H1 (cell line): ENCODE data around the gene TTC6. TPM values are rescaled to one million over a fixed set of nuclear protein-coding genes. Genes with fewer than 3 reads are reported as not detected.

Source experiments
- CTCF ChIA-PET: fragments of 300-600 bp; sonication (Branson Sonifier 250); formaldehyde crosslinking; loops from one replicate; lab custom pipeline; 2021; ENCODE audit not compliant: partially characterized antibody; lab: Charles Lee
- POLR2A ChIA-PET: fragments of 300-600 bp; sonication (Branson Sonifier 250); formaldehyde crosslinking; loops from one replicate; lab custom pipeline; 2021; ENCODE audit warnings: inconsistent platforms; ENCODE audit not compliant: partially characterized antibody; lab: Charles Lee
- DNase-seq, 2 experiments: peaks; one replicate each; pipeline versions ENCODE4 v3.0.0 to v3.0.0-alpha.2; 2010 to 2022; ENCODE audit warnings: low spot score in 2 of 2, low read depth in 1 of 2, mixed read lengths in 1 of 2
- FAIRE-seq: peaks from 2 replicates; lab custom pipeline; 2011; peaks lifted over from hg19 to GRCh38; lab: Jason Lieb, UNC
- H2AFZ ChIP-seq: 2 replicates; pipeline ENCODE4 v1.8.1; 2012; ENCODE audit warnings: low read length, inconsistent platforms
- H2AK5ac ChIP-seq: 2 replicates; pipeline ENCODE4 v1.6.1; 2013; ENCODE audit warnings: low read depth, low read length
- H2BK120ac ChIP-seq: replicated peaks from 2 replicates; pipeline ENCODE3; 2013; ENCODE audit warnings: low read depth, low read length, inconsistent platforms
- H2BK12ac ChIP-seq: 2 replicates; pipeline ENCODE4 v1.6.1; 2013; ENCODE audit warnings: low read depth, low read length
- H2BK15ac ChIP-seq: 2 replicates; pipeline ENCODE4 v1.6.1; 2013; ENCODE audit warnings: low read length
- H2BK20ac ChIP-seq: 2 replicates; pipeline ENCODE4 v1.6.1; 2013; ENCODE audit warnings: low read length
- H2BK5ac ChIP-seq: 2 replicates; pipeline ENCODE4 v1.6.1; 2013; ENCODE audit warnings: low read depth, low read length
- H3K14ac ChIP-seq: 2 replicates; pipeline ENCODE4 v1.6.1; 2013; ENCODE audit warnings: inconsistent platforms; ENCODE audit not compliant: insufficient read length
- H3K18ac ChIP-seq: 2 replicates; pipeline ENCODE4 v1.6.1; 2013; ENCODE audit warnings: low read length; ENCODE audit errors: extremely low read depth
- H3K23ac ChIP-seq: 2 replicates; pipeline ENCODE4 v1.6.1; 2013; ENCODE audit warnings: inconsistent platforms; ENCODE audit not compliant: insufficient read length
- H3K23me2 ChIP-seq: 2 replicates; pipeline ENCODE4 v1.6.1; 2013; ENCODE audit warnings: low read depth, low read length
- H3K27ac ChIP-seq: 2 replicates; pipeline ENCODE4 v1.6.1; 2011; ENCODE audit warnings: low read depth, low read length, inconsistent platforms
- H3K27me3 ChIP-seq, 4 experiments: replicated peaks in 1 of 4; 1 replicate in 1 of 4; 2 replicates in 3 of 4; pipeline versions ENCODE4 v1.6.1 to v1.8.1; 2011 to 2013; ENCODE audit warnings: low read length in 3 of 4, mild to moderate bottlenecking in 3 of 4, inconsistent platforms in 2 of 4, mixed read lengths in 2 of 4, moderate library complexity in 1 of 4; ENCODE audit not compliant: control insufficient read depth in 3 of 4, insufficient read depth in 3 of 4; ENCODE audit errors: extremely low read depth in 1 of 4
- H3K36me3 ChIP-seq, 4 experiments: 2 replicates each; pipeline versions ENCODE4 v1.6.1 to v1.8.1; 2011 to 2013; ENCODE audit warnings: mild to moderate bottlenecking in 4 of 4, low read length in 3 of 4, moderate library complexity in 2 of 4, control low read depth in 1 of 4, inconsistent platforms in 1 of 4; ENCODE audit not compliant: insufficient read depth in 4 of 4, control insufficient read depth in 2 of 4
- H3K4ac ChIP-seq: replicated peaks from 2 replicates; pipeline ENCODE3; 2013; ENCODE audit warnings: low read length, low read depth, mixed read lengths, inconsistent platforms; ENCODE audit not compliant: insufficient read length
- H3K4me1 ChIP-seq, 4 experiments: replicated peaks in 1 of 4; 1 replicate in 1 of 4; 2 replicates in 3 of 4; pipeline versions ENCODE4 v1.6.1 to v1.8.1; 2011 to 2013; ENCODE audit warnings: low read length in 3 of 4, inconsistent platforms in 2 of 4, mixed read lengths in 1 of 4; ENCODE audit not compliant: insufficient read depth in 4 of 4, control insufficient read depth in 3 of 4
- H3K4me2 ChIP-seq, 2 experiments: 2 replicates each; pipeline versions ENCODE4 v1.6.1 to v1.8.1; 2011 to 2013; ENCODE audit warnings: low read depth in 2 of 2, low read length in 2 of 2, control low read depth in 1 of 2, inconsistent platforms in 1 of 2, mild to moderate bottlenecking in 1 of 2; ENCODE audit not compliant: insufficient read depth in 1 of 2
- H3K4me3 ChIP-seq, 4 experiments: fragments of 200-600, 300-600 bp in 1 of 4; sonication (generic), shearing (Covaris generic), sonication (Bioruptor Twin) in 1 of 4; 2 replicates each; pipeline versions ENCODE4 v1.5.1 to v1.8.1; 2011 to 2016; ENCODE audit warnings: low read length in 4 of 4, low read depth in 3 of 4, control low read depth in 2 of 4, inconsistent platforms in 2 of 4, mild to moderate bottlenecking in 2 of 4, mixed read lengths in 1 of 4, moderate library complexity in 1 of 4; ENCODE audit not compliant: insufficient read depth in 2 of 4; ENCODE audit errors: extremely low read depth in 1 of 4
- H3K56ac ChIP-seq: replicated peaks from 2 replicates; pipeline ENCODE3; 2013; ENCODE audit warnings: low read depth, mild to moderate bottlenecking, mixed read lengths, low read length, inconsistent platforms; ENCODE audit not compliant: insufficient read length
- H3K79me1 ChIP-seq: 2 replicates; pipeline ENCODE4 v1.6.1; 2013; ENCODE audit warnings: low read depth, low read length, control low read depth
- H3K79me2 ChIP-seq, 2 experiments: 2 replicates each; pipeline versions ENCODE4 v1.6.1 to v1.8.1; 2012 to 2013; ENCODE audit warnings: low read length in 2 of 2, mild to moderate bottlenecking in 2 of 2, inconsistent platforms in 1 of 2; ENCODE audit not compliant: insufficient read depth in 2 of 2, control insufficient read depth in 1 of 2
- H3K9ac ChIP-seq, 4 experiments: replicated peaks in 1 of 4; 1 replicate in 1 of 4; 2 replicates in 3 of 4; pipeline versions ENCODE4 v1.6.1 to v1.8.1; 2011 to 2013; ENCODE audit warnings: low read depth in 3 of 4, low read length in 3 of 4, control low read depth in 2 of 4, mild to moderate bottlenecking in 2 of 4, moderate library complexity in 2 of 4, inconsistent platforms in 1 of 4; ENCODE audit errors: extremely low read depth in 1 of 4
- H3K9me3 ChIP-seq, 2 experiments: 2 replicates each; pipeline versions ENCODE4 v1.6.1 to v1.8.1; 2012 to 2013; ENCODE audit warnings: mild to moderate bottlenecking in 2 of 2, moderate library complexity in 2 of 2, control low read depth in 1 of 2, inconsistent platforms in 1 of 2, low read depth in 1 of 2, low read length in 1 of 2, mixed read lengths in 1 of 2; ENCODE audit not compliant: insufficient read depth in 2 of 2
- H4K20me1 ChIP-seq, 2 experiments: replicated peaks in 1 of 2; 2 replicates each; pipeline versions ENCODE3 to v1.8.1; 2011 to 2013; ENCODE audit warnings: inconsistent platforms in 2 of 2, low read length in 2 of 2, mild to moderate bottlenecking in 1 of 2; ENCODE audit not compliant: insufficient read depth in 2 of 2, control insufficient read depth in 1 of 2
- H4K5ac ChIP-seq: 2 replicates; pipeline ENCODE4 v1.6.1; 2013; ENCODE audit warnings: low read length, low read depth, mixed read lengths, inconsistent platforms; ENCODE audit not compliant: insufficient read length
- H4K8ac ChIP-seq: 2 replicates; pipeline ENCODE4 v1.8.0; 2013; ENCODE audit warnings: mild to moderate bottlenecking, moderate library complexity, low read length, inconsistent platforms; ENCODE audit not compliant: insufficient read depth; ENCODE audit errors: extremely low read depth
- H4K91ac ChIP-seq: replicated peaks from 2 replicates; pipeline ENCODE3; 2013; ENCODE audit warnings: low read length, mixed read lengths, inconsistent platforms; ENCODE audit not compliant: insufficient read length
- CBX8 ChIP-seq: fragments of 300-800, 300-1000 bp; sonication (generic); IDR thresholded peaks from 2 replicates; pipeline ENCODE4 v1.7.1; 2016; ENCODE audit warnings: low read depth, low read length, borderline replicate concordance
- CTBP2 ChIP-seq: IDR thresholded peaks from 2 replicates; pipeline ENCODE4 v1.7.0; 2011; ENCODE audit warnings: borderline replicate concordance, mild to moderate bottlenecking, moderate library complexity, mixed read lengths, low read length; ENCODE audit not compliant: insufficient read depth, insufficient read length
- KDM5A ChIP-seq: fragments of 200-600 bp; IDR thresholded peaks from 2 replicates; pipeline ENCODE4 v1.7.1; 2012; ENCODE audit warnings: mild to moderate bottlenecking, low read length, inconsistent platforms, mixed read lengths
- POU5F1 ChIP-seq: IDR thresholded peaks from 2 replicates; pipeline ENCODE4 v1.6.1; 2011; ENCODE audit warnings: low read depth, mild to moderate bottlenecking, low read length, moderate library complexity
- RAD21 ChIP-seq, 2 experiments: IDR thresholded peaks in 1 of 2; conservative IDR thresholded peaks in 1 of 2; 2 replicates each; pipeline ENCODE4 v1.6.1; 2011; ENCODE audit warnings: low read depth in 2 of 2, low read length in 2 of 2, improper control_type of control experiment in 1 of 2, inconsistent platforms in 1 of 2, mild to moderate bottlenecking in 1 of 2, moderate library complexity in 1 of 2
- RFX5 ChIP-seq: IDR thresholded peaks from 2 replicates; pipeline ENCODE4 v1.6.1; 2011; ENCODE audit warnings: low read depth, low read length, improper control_type of control experiment, borderline replicate concordance
- RXRA ChIP-seq: IDR thresholded peaks from 2 replicates; pipeline ENCODE4 v1.6.1; 2011; ENCODE audit warnings: low read depth, mild to moderate bottlenecking, low read length, moderate library complexity; ENCODE audit not compliant: insufficient read depth
- SAP30 ChIP-seq: fragments of 300-600 bp; sonication (generic); IDR thresholded peaks from 2 replicates; pipeline ENCODE4 v1.7.1; 2012; ENCODE audit warnings: low read length, moderate library complexity, mild to moderate bottlenecking, inconsistent platforms; ENCODE audit not compliant: insufficient read depth, insufficient replicate concordance
- TBP ChIP-seq: IDR thresholded peaks from 2 replicates; pipeline ENCODE4 v1.6.1; 2011; ENCODE audit warnings: low read depth, low read length, improper control_type of control experiment
- YY1 ChIP-seq: IDR thresholded peaks from 2 replicates; pipeline ENCODE4 v1.6.1; 2011; ENCODE audit warnings: low read depth, mild to moderate bottlenecking, low read length
- ZNF274 ChIP-seq: IDR thresholded peaks from 2 replicates; pipeline ENCODE4 v1.7.0; 2012; ENCODE audit warnings: low read length, borderline replicate concordance; ENCODE audit errors: extremely low read depth
- WGBS, 2 experiments: shearing (Covaris generic) in 1 of 2; methylation state at CpG; one replicate each; pipeline versions ENCODE4 v1.1.6 to v1.1.7; 2013 to 2015; ENCODE audit warnings: low lambda C conversion rate in 2 of 2, mixed read lengths in 2 of 2, inconsistent platforms in 1 of 2, low coverage in 1 of 2, missing lambda C conversion rate in 1 of 2; ENCODE audit not compliant: insufficient replicate concordance in 2 of 2, insufficient coverage in 1 of 2, insufficient read length in 1 of 2; ENCODE audit errors: extremely low coverage in 1 of 2, missing lambda C conversion rate in 1 of 2; 5-methylcytosine and 5-hydroxymethylcytosine counted together
- polyA plus RNA-seq, 7 experiments: library from polyadenylated mRNA; depleted of rRNA in 3 of 7; stranded (reverse) in 5 of 7; unstranded in 2 of 7; fragments of >200 nt in 5 of 7; fragments of 200-250 nt in 2 of 7; gene quantifications; 1 replicate in 5 of 7; 2 replicates in 1 of 7; 4 replicates in 1 of 7; pipeline versions ENCODE4 v1.2.1 to v1.2.3, GENCODE V29; 2011 to 2013; ENCODE audit warnings: missing spikeins in 2 of 7, mixed read lengths in 2 of 7
- total RNA-seq: library from RNA; stranded (reverse); fragmentation: NEBNext Ultra II Directional; extraction: Animal tissue kit (Norgen Biotek cat#: 25700); gene quantifications from 2 replicates; pipeline ENCODE4 v1.2.1, GENCODE V29; 2021
- TF ChIP-seq, protein P1 (sequence below): IDR thresholded peaks from 2 replicates; pipeline ENCODE4 v1.6.1; 2012; ENCODE audit warnings: low read length, inconsistent platforms

Gene TTC6
- total and polyA plus RNA-seq, 2 of the 8 experiments (the other 6 are each of a cell fraction or from before 2014, with no cell fraction given), result 0.02 TPM; not detected in 1

GRCh38 chr14:37550511-37550910 is 44.9 kb upstream of the TTC6 start:
- Histone ChIP-seq H2BK20ac (no peak overlapping the region), H3K79me2 (no peaks in the 10 kb centered on the region), H2BK120ac (no peak overlapping the region), H2BK5ac (no peak overlapping the region), H3K23me2 (no peaks in the 10 kb centered on the region), H3K4me3 (no peak overlapping the region), H4K20me1 (no peaks in the 10 kb centered on the region), H2AK5ac (no peak overlapping the region), H3K4me1 (no peaks in the 10 kb centered on the region), H3K9me3 (peaks cover 0 to 4% of the 10 kb centered on the region in 2 experiments; a peak in 1 of 4 replicates), H3K18ac (no peak overlapping the region), H3K27me3 (no peaks in the 10 kb centered on the region), H2BK15ac (no peak overlapping the region), H3K27ac (no peak overlapping the region), H4K91ac (no peak overlapping the region), H3K4ac (no peak overlapping the region), H3K4me2 (no peak overlapping the region), H3K9ac (no peak overlapping the region), H3K79me1 (no peaks in the 10 kb centered on the region), H2BK12ac (no peak overlapping the region), H2AFZ (no peak overlapping the region), H4K8ac (no peak overlapping the region), H3K36me3 (no peaks in the 10 kb centered on the region), H3K23ac (no peak overlapping the region), H3K14ac (no peak overlapping the region), H3K56ac (no peak overlapping the region), H4K5ac (no peak overlapping the region)
- POLR2A ChIA-PET, result no interaction called here
- 75% methylated on average over 5 of the region's 5 CpGs; no CpG with 5 or more reads in 1 of the 2 experiments for WGBS, 2 experiments
- CTCF ChIA-PET, result no interaction called here
- DNase-seq (no peak), FAIRE-seq (no peak)
- no peak for TF ChIP-seq RAD21 (IDR thresholded peaks at IDR 0.05 in 1 of 2, conservative IDR thresholded peaks at IDR 0.05 in 1 of 2; ENCODE audit: low read depth in 2 of 2, low read length in 2 of 2)
- no peak for TF ChIP-seq POU5F1
- no peak for TF ChIP-seq SAP30
- no peak for TF ChIP-seq TBP
- no peak for TF ChIP-seq KDM5A
- no peak for TF ChIP-seq RFX5
- no peak for TF ChIP-seq CBX8
- no peak for TF ChIP-seq YY1
- no peak for TF ChIP-seq RXRA
- TF ChIP-seq, protein P1, sequence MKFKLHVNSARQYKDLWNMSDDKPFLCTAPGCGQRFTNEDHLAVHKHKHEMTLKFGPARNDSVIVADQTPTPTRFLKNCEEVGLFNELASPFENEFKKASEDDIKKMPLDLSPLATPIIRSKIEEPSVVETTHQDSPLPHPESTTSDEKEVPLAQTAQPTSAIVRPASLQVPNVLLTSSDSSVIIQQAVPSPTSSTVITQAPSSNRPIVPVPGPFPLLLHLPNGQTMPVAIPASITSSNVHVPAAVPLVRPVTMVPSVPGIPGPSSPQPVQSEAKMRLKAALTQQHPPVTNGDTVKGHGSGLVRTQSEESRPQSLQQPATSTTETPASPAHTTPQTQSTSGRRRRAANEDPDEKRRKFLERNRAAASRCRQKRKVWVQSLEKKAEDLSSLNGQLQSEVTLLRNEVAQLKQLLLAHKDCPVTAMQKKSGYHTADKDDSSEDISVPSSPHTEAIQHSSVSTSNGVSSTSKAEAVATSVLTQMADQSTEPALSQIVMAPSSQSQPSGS, result no peak
- no peak for TF ChIP-seq CTBP2
- TF ChIP-seq ZNF274, result no peak
